ENCODE measurements around the gene ARL16.

ARL16 gene

GRCh38 chr17:81638683-81639082 is 44.9 kb downstream of the ARL16 start:
- DNase-seq: no peak

GRCh38 chr17:81636505-81637288 is 46.9 kb downstream of the ARL16 start, which contains the start of the genes NPLOC4 and TSPAN10:
TSS of gene NPLOC4 (minus strand) at chr17:81637112. CDS start at chr17:81636930, 182 bp downstream.
TSS of gene TSPAN10 (plus strand) at chr17:81637196. CDS start at chr17:81642413, 5,217 bp downstream.
- DNase-seq: no peak

DNA sequence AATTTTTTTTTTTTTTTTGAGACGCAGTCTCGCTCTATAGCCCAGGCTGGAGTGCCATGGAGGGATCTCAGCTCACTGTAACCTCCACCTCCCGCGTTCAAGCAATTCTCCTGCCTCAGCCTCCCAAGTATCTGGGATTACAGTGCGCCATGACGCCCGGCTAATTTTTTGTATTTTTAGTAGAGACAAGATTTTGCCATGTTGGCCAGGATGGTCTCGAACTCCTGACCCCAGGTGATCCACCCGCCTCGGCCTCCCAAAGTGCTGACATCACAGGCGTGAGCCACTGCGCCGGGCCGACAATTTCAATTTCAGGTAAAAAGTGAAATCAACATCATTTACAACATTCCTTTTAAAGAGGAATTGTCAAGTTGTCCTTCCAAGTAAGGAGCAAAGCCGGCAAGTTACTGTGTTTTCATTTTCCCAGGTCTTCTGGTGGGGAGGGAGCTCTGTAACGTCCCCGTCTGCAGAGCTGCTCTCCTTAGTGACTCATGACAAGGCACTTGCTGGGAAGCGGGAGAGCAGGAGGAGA is 47.6 kb downstream of the ARL16 start:
- no peak for DNase-seq

GRCh38 chr17:81635431-81635830 is 48.2 kb downstream of the ARL16 start:
- DNase-seq: no peak

DNA sequence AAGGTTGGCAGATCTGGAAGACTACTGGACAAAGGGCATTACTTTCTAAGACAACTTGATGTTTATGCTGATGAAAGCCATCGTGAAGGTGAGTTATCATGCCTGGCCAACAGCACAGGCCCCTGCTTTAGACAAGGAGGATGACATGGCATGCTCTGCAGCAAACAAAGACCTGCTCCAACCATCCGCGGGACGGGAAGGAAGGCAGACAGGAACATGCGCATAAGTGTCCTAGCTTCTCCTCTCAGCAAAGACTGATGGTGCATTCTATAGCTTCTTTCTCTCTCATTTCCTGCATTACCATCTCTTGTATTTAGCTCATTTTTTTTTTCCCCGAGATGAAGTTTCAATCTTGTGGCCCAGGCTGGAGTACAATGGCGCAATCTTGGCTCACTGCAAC is 52.1 kb downstream of the ARL16 start:
- no peak for DNase-seq
